Neuronal stem cell (in vitro differentiated cells): ENCODE measurements around the gene CACNA1C.

Experiments
- DNase-seq: peaks from one replicate; pipeline ENCODE4 v3.0.0-alpha.2; 2013; ENCODE audit warnings: low spot score
- H2AFZ ChIP-seq: one replicate; pipeline ENCODE4 v1.6.1; 2013; ENCODE audit warnings: mild to moderate bottlenecking, low read length, inconsistent platforms
- H2AK5ac ChIP-seq: 2 replicates; pipeline ENCODE4 v1.6.1; 2013; ENCODE audit warnings: low read depth, mild to moderate bottlenecking, inconsistent platforms, low read length, moderate library complexity, mixed read lengths
- H2BK120ac ChIP-seq: 2 replicates; pipeline ENCODE4 v1.6.1; 2013; ENCODE audit warnings: low read depth, mild to moderate bottlenecking, inconsistent platforms, low read length, moderate library complexity, mixed read lengths
- H2BK12ac ChIP-seq: one replicate; pipeline ENCODE4 v1.6.1; 2013; ENCODE audit warnings: low read length, inconsistent platforms
- H2BK15ac ChIP-seq: 2 replicates; pipeline ENCODE4 v1.6.1; 2013; ENCODE audit warnings: mild to moderate bottlenecking, low read length, inconsistent platforms, mixed read lengths
- H2BK5ac ChIP-seq: one replicate; pipeline ENCODE4 v1.6.1; 2013; ENCODE audit warnings: inconsistent platforms, mild to moderate bottlenecking, low read length, moderate library complexity
- H3K14ac ChIP-seq: one replicate; pipeline ENCODE4 v1.6.1; 2013; ENCODE audit warnings: low read length, inconsistent platforms
- H3K18ac ChIP-seq: 2 replicates; pipeline ENCODE4 v1.6.1; 2013; ENCODE audit warnings: low read length, inconsistent platforms
- H3K23ac ChIP-seq: 2 replicates; pipeline ENCODE4 v1.6.1; 2013; ENCODE audit warnings: low read depth, mild to moderate bottlenecking, mixed read lengths, low read length, inconsistent platforms; ENCODE audit not compliant: poor library complexity
- H3K27ac ChIP-seq: replicated peaks from 3 replicates; pipeline ENCODE4 v1.5.1; 2013; ENCODE audit warnings: low read length, inconsistent platforms
- H3K27me3 ChIP-seq, 3 experiments: 2 replicates each; pipeline ENCODE4 v1.6.1; 2013; ENCODE audit warnings: low read length in 3 of 3, mild to moderate bottlenecking in 2 of 3, inconsistent platforms in 1 of 3, low read depth in 1 of 3, mixed read lengths in 1 of 3, moderate library complexity in 1 of 3; ENCODE audit not compliant: control insufficient read depth in 3 of 3, insufficient read depth in 3 of 3
- H3K36me3 ChIP-seq, 2 donors: replicated peaks in 1 of 2; 2 replicates each; pipeline ENCODE4 v1.6.1; 2013; ENCODE audit warnings: low read length in 2 of 2; ENCODE audit not compliant: control insufficient read depth in 2 of 2, insufficient read depth in 2 of 2
- H3K4ac ChIP-seq: 2 replicates; pipeline ENCODE4 v1.6.1; 2013; ENCODE audit warnings: inconsistent platforms, mild to moderate bottlenecking, low read length, moderate library complexity
- H3K4me1 ChIP-seq, 2 donors: 1 replicate in 1 of 2; 2 replicates in 1 of 2; pipeline ENCODE4 v1.6.1; 2013; ENCODE audit warnings: low read length in 2 of 2, low read depth in 1 of 2; ENCODE audit not compliant: control insufficient read depth in 2 of 2, insufficient read depth in 1 of 2
- H3K4me2 ChIP-seq: one replicate; pipeline ENCODE4 v1.6.1; 2013; ENCODE audit warnings: mild to moderate bottlenecking, low read length, inconsistent platforms; ENCODE audit not compliant: insufficient read depth, poor library complexity, severe bottlenecking
- H3K4me3 ChIP-seq, 2 donors: 2 replicates each; pipeline ENCODE4 v1.5.1; 2013; ENCODE audit warnings: low read length in 2 of 2, mild to moderate bottlenecking in 2 of 2, inconsistent platforms in 1 of 2, moderate library complexity in 1 of 2
- H3K79me1 ChIP-seq: one replicate; pipeline ENCODE4 v1.6.1; 2013; ENCODE audit warnings: low read depth, mild to moderate bottlenecking, inconsistent platforms, low read length, moderate library complexity
- H3K9ac ChIP-seq: one replicate; pipeline ENCODE4 v1.6.1; 2013; ENCODE audit warnings: mild to moderate bottlenecking, low read depth, low read length, inconsistent platforms; ENCODE audit not compliant: poor library complexity
- H3K9me3 ChIP-seq, 2 donors: replicated peaks in 1 of 2; 2 replicates each; pipeline versions ENCODE3 to v1.6.1; 2013; ENCODE audit warnings: low read length in 2 of 2, mild to moderate bottlenecking in 2 of 2, inconsistent platforms in 1 of 2, low read depth in 1 of 2, mixed read lengths in 1 of 2, moderate library complexity in 1 of 2; ENCODE audit not compliant: control insufficient read depth in 2 of 2, insufficient read depth in 1 of 2
- H4K8ac ChIP-seq: one replicate; pipeline ENCODE4 v1.6.1; 2013; ENCODE audit warnings: low read depth, mild to moderate bottlenecking, inconsistent platforms, low read length, moderate library complexity
- H4K91ac ChIP-seq: one replicate; pipeline ENCODE4 v1.6.1; 2013; ENCODE audit warnings: low read length, low read depth, mild to moderate bottlenecking, inconsistent platforms; ENCODE audit not compliant: poor library complexity
- WGBS, 2 donors: extraction: QIAGEN DNeasy Blood & Tissue Kit; methylation state at CpG; one replicate each; pipeline ENCODE4 v1.1.7; 2013; ENCODE audit warnings: missing lambda C conversion rate in 2 of 2, mixed read lengths in 1 of 2; ENCODE audit not compliant: insufficient read length in 2 of 2, insufficient replicate concordance in 1 of 2; ENCODE audit errors: extremely low coverage in 2 of 2; 5-methylcytosine and 5-hydroxymethylcytosine counted together

Gene CACNA1C

DNA sequence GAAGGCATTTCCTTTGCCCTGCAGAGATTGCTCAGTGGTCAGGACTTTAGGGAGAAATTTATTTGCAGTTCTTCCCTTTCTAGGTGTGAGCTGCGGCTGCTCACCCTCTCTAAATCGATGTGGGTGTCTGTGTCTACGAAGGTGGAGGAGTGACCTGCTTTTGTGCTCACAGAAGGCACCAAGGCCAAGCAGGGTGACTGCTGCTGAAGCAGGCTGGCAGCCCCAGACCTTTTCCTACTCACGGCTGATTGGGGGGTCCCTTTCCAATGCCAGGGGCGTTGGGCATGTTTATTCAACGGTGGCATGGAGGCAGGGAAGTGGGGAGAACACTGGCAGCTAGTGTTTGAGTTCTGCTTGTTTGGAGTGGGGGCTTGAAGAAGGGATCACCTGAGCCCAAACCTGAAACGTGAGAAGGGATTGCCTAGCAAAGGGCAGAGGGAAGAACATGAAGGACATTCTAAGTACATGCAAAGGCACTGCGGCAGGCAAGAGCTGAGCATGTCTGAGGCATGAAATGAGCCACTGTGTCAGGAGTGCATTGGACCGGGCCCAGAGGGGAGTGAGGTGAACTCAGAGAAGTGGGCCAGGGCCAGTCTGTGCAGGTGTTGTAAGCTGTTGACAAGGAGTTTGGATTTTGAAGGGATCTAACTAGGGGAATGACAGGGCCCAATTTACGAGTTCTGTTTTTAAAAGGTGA is 56.3 kb downstream of the CACNA1C start:
- Histone ChIP-seq H3K4me3 (no peak overlapping the region), H3K23ac (no peak overlapping the region), H3K9me3 (no peaks in the 10 kb centered on the region), H2BK15ac (no peak overlapping the region), H3K4me2 (no peak overlapping the region), H3K36me3 (no peaks in the 10 kb centered on the region), H4K8ac (no peak overlapping the region), H2BK12ac (no peak overlapping the region), H3K14ac (no peak overlapping the region), H2AK5ac (no peak overlapping the region), H3K79me1 (peaks cover 2% of the 10 kb centered on the region), H3K27me3 (peaks cover 0 to 4% (median 0%) of the 10 kb centered on the region in 3 experiments), H2AFZ (no peak overlapping the region), H3K9ac (no peak overlapping the region), H3K27ac (no peak overlapping the region), H2BK5ac (no peak overlapping the region), H3K4ac (no peak overlapping the region), H3K18ac (no peak overlapping the region), H2BK120ac (no peak overlapping the region), H4K91ac (no peak overlapping the region), H3K4me1 (peaks cover 0 to 5% of the 10 kb centered on the region in 2 donors)
- WGBS, 2 donors = no CpG with 5 or more reads among the region's 10 CpGs
- no peak for DNase-seq

DNA sequence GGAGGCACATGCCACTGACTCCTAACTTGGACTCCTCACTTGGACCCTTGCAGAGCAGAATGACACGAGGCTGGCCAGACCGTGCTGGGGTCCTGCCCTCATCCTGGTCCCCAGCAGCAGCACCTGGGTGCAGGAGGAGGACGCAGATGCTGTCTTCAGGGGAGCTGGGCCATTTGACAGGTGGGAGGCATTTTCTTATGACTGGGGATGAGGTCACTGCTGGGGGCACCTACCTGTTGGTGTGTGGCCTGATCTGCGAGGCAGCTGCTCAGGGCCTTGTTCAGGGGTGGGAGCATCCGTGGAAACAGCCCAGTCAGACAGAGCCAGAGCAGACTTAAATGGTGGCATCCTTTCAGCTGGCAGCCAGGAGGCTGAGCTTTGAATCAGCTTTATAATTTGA is 57.3 kb downstream of the CACNA1C start:
- no peaks in the 10 kb centered on the region for H3K9me3 ChIP-seq
- no peak overlapping the region for H3K4me3 ChIP-seq
- peak overlapping the region; percentile 42 for H2BK5ac ChIP-seq
- DNase-seq = no peak
- no peak overlapping the region for H2BK120ac ChIP-seq
- no peak overlapping the region for H3K23ac ChIP-seq
- H4K91ac ChIP-seq = no peak overlapping the region
- H3K4ac ChIP-seq = no peak overlapping the region
- no peak overlapping the region for H2AFZ ChIP-seq
- no peak overlapping the region for H3K4me2 ChIP-seq
- H2BK15ac ChIP-seq = no peak overlapping the region
- WGBS, 2 donors = no CpG with 5 or more reads among the region's 5 CpGs
- no peaks in the 10 kb centered on the region for H3K36me3 ChIP-seq
- H3K18ac ChIP-seq = peak overlapping the region; percentile 44
- H3K79me1 ChIP-seq = peaks cover 2% of the 10 kb centered on the region
- no peak overlapping the region for H4K8ac ChIP-seq
- H3K4me1 ChIP-seq = peaks cover 0 to 5% of the 10 kb centered on the region in 2 donors
- H2BK12ac ChIP-seq = no peak overlapping the region
- no peak overlapping the region for H3K14ac ChIP-seq
- H3K27me3 ChIP-seq = peaks cover 0 to 4% (median 0%) of the 10 kb centered on the region in 3 experiments
- H2AK5ac ChIP-seq = peak overlapping the region; percentile 24
- no peak overlapping the region for H3K9ac ChIP-seq
- no peak overlapping the region for H3K27ac ChIP-seq

DNA sequence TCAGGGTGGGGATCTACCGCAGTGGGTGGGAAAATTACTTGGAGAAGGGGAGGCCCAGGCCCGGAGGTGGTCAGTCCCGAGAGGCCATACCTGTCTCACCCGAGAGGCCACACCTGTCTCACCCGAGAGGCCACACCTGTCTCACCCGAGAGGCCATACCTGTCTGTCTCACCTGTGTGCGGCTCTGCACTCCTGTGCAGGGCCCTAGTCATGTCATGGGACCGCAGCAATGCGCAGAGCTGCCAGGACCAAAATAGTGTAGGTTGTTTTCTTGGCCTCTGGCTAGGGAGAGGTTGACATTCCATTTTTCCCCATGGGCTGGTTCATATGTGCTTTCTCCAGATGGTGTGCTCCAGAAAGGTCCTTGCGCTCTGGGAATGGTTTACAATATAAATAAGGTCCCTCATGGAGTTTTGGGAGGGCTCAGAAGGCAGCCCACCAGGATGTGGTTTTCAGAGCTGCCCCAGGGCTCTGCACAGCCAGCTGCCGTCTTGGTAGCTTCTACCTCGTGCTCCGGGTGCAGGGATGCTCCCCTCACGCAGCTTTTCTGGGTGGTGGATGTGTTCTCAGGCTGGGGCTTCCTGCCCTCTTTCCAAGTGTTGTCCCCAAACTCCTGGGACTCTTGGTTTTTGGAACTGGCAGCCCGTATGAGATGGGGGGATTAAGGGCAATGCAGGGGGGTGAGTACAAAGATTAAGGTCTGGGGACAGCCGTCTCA is 58.2 kb downstream of the CACNA1C start:
- Histone ChIP-seq H2BK12ac (no peak overlapping the region), H3K27me3 (peaks cover 0 to 4% (median 0%) of the 10 kb centered on the region in 3 experiments), H3K4me1 (peaks cover 0 to 5% of the 10 kb centered on the region in 2 donors), H3K14ac (no peak overlapping the region), H4K91ac (no peak overlapping the region), H3K36me3 (no peaks in the 10 kb centered on the region), H3K4ac (no peak overlapping the region), H3K23ac (no peak overlapping the region), H3K4me2 (no peak overlapping the region), H2AK5ac (no peak overlapping the region), H3K9ac (no peak overlapping the region), H3K79me1 (no peaks in the 10 kb centered on the region), H3K18ac (no peak overlapping the region), H3K9me3 (no peaks in the 10 kb centered on the region), H3K27ac (no peak overlapping the region), H3K4me3 (no peak overlapping the region), H2BK120ac (no peak overlapping the region), H2BK15ac (no peak overlapping the region), H2AFZ (no peak overlapping the region), H2BK5ac (no peak overlapping the region), H4K8ac (no peak overlapping the region)
- WGBS, 2 donors = no CpG with 5 or more reads among the region's 16 CpGs
- DNase-seq = no peak

DNA sequence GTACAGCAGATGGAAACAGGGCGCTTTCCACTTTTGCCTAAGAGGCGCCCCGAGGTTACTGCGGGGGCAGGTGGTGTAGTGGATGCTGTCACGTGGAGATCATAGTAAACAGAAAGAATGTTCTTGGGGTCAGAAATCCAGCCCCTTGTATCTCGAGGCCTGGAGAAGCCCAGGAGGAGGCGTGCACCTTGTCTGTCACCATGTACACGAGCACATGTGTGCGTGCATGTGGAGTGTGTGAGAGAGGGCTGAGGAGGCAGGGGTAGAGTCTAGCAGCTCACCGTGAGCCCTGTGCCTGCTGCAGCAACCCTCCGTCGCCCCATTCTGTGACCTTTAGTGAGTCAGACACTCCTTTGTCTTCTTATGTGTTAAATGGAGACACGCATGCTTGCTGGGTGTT is 59.0 kb downstream of the CACNA1C start:
- H3K4ac ChIP-seq = no peak overlapping the region
- no CpG with 5 or more reads among the region's 13 CpGs for WGBS, 2 donors

More for the DNA sequence above, 59.0 kb downstream of the CACNA1C start:
- H3K27me3 ChIP-seq = peaks cover 0 to 4% (median 0%) of the 10 kb centered on the region in 3 experiments
- H3K4me1 ChIP-seq = peaks cover 0 to 5% of the 10 kb centered on the region in 2 donors
- no peaks in the 10 kb centered on the region for H3K79me1 ChIP-seq
- no peak overlapping the region for H3K27ac ChIP-seq
- no peak overlapping the region for H3K14ac ChIP-seq
- no peak overlapping the region for H2AK5ac ChIP-seq
- no peak overlapping the region for H2BK5ac ChIP-seq
- H2BK120ac ChIP-seq = no peak overlapping the region
- DNase-seq = no peak
- no peak overlapping the region for H2AFZ ChIP-seq
- H3K4me2 ChIP-seq = no peak overlapping the region
- no peaks in the 10 kb centered on the region for H3K9me3 ChIP-seq
- no peak overlapping the region for H4K91ac ChIP-seq
- no peaks in the 10 kb centered on the region for H3K36me3 ChIP-seq
- H2BK12ac ChIP-seq = no peak overlapping the region
- H3K23ac ChIP-seq = no peak overlapping the region
- peak overlapping the region; percentile 82 for H3K18ac ChIP-seq
- H3K9ac ChIP-seq = peak overlapping the region; percentile 53
- H2BK15ac ChIP-seq = no peak overlapping the region
- H4K8ac ChIP-seq = no peak overlapping the region
- H3K4me3 ChIP-seq = no peak overlapping the region
